Colonic mucosa (tissue), 4 donors: ENCODE data around the gene WNT9A. TPM values are rescaled to one million over a fixed set of nuclear protein-coding genes. Genes with fewer than 3 reads are reported as not detected.

Experiments
- DNase-seq: peaks from one replicate; pipeline ENCODE4 v3.0.0-alpha.2; 2020
- H3K27ac ChIP-seq: fragments of 200-600 bp; one replicate; pipeline ENCODE4 v1.8.0; 2021
- H3K27me3 ChIP-seq: fragments of 200-600 bp; one replicate; pipeline ENCODE4 v1.8.0; 2021
- H3K36me3 ChIP-seq: fragments of 200-600 bp; one replicate; pipeline ENCODE4 v1.8.0; 2021
- H3K4me1 ChIP-seq: fragments of 200-600 bp; one replicate; pipeline ENCODE4 v1.8.0; 2021; ENCODE audit warnings: mild to moderate bottlenecking
- H3K4me3 ChIP-seq: fragments of 200-600 bp; one replicate; pipeline ENCODE4 v1.8.0; 2021
- H3K9ac ChIP-seq, 2 donors: one replicate each; pipeline ENCODE4 v1.7.0; 2013; ENCODE audit warnings: control low read depth in 2 of 2, low read depth in 2 of 2, low read length in 2 of 2
- H3K9me3 ChIP-seq: fragments of 200-600 bp; one replicate; pipeline ENCODE4 v1.8.0; 2021
- intact Hi-C: fragments of 100-400 bp; cut with DNase I; formaldehyde crosslinking; loops from one replicate; pipeline ENCODE4 v1.14.1; 2022
- total RNA-seq, 2 donors: library from RNA; stranded (reverse); fragmentation: NEBNext Ultra II Directional in 1 of 2; extraction: Animal tissue kit (Norgen Biotek cat#: 25700) in 1 of 2; gene quantifications; one replicate each; pipeline ENCODE4 v1.2.1, GENCODE V29; 2021
- TF ChIP-seq, protein P1 (sequence below): fragments of 200-600 bp; IDR thresholded peaks from one replicate; pipeline ENCODE4 v1.8.0; 2022; ENCODE audit warnings: antibody characterized with exemption, mild to moderate bottlenecking
- donor health status: healthy.
- donor health status: DM: no; HTN: no; CAD: no.
- donor health status: DM: no; HTN: no; CAD: no.

Gene WNT9A
- total RNA-seq, 2 donors from 2014 or later, result 2.6 to 3.3 TPM

DNA sequence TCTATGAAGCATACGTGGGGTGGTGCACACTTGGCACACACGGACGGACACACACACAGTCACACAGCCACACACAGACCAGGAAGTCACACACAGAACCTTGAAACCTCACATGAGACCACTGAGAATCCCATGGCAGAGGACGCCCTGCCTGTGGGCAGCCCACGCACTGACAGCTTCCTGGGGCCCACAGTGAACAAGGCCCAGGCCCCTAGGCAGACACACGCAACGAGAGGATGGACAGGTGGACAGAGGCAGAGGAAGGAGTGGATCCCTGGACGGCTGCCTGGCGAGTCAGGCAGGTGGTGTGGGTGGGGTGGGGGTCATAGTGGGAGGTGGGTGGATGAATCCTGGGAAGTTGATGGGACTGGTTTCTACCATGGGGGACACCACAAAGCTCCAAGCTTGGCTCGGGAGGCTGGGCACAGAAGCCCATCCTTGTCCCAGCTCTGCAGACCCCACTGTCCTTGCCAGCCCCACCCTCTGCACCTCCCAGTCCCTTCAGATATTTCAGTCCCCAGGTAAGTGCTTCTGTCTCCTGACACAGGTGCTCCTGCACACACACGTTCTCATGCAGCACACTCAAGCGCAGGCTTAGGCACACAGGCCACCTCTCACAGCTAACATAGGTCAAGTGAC, 49.1 kb downstream of the WNT9A start:
- intact Hi-C loops, result no loop called here
- H3K27me3 ChIP-seq, result no peaks in the 10 kb centered on the region
- no peak overlapping the region for H3K27ac ChIP-seq
- DNase-seq, result no peak
- H3K4me1 ChIP-seq, result no peaks in the 10 kb centered on the region
- no peak overlapping the region for H3K9ac ChIP-seq
- H3K36me3 ChIP-seq, result no peaks in the 10 kb centered on the region
- no peak overlapping the region for H3K4me3 ChIP-seq
- no peaks in the 10 kb centered on the region for H3K9me3 ChIP-seq
- TF ChIP-seq, protein P1, sequence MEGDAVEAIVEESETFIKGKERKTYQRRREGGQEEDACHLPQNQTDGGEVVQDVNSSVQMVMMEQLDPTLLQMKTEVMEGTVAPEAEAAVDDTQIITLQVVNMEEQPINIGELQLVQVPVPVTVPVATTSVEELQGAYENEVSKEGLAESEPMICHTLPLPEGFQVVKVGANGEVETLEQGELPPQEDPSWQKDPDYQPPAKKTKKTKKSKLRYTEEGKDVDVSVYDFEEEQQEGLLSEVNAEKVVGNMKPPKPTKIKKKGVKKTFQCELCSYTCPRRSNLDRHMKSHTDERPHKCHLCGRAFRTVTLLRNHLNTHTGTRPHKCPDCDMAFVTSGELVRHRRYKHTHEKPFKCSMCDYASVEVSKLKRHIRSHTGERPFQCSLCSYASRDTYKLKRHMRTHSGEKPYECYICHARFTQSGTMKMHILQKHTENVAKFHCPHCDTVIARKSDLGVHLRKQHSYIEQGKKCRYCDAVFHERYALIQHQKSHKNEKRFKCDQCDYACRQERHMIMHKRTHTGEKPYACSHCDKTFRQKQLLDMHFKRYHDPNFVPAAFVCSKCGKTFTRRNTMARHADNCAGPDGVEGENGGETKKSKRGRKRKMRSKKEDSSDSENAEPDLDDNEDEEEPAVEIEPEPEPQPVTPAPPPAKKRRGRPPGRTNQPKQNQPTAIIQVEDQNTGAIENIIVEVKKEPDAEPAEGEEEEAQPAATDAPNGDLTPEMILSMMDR, result no peak

DNA sequence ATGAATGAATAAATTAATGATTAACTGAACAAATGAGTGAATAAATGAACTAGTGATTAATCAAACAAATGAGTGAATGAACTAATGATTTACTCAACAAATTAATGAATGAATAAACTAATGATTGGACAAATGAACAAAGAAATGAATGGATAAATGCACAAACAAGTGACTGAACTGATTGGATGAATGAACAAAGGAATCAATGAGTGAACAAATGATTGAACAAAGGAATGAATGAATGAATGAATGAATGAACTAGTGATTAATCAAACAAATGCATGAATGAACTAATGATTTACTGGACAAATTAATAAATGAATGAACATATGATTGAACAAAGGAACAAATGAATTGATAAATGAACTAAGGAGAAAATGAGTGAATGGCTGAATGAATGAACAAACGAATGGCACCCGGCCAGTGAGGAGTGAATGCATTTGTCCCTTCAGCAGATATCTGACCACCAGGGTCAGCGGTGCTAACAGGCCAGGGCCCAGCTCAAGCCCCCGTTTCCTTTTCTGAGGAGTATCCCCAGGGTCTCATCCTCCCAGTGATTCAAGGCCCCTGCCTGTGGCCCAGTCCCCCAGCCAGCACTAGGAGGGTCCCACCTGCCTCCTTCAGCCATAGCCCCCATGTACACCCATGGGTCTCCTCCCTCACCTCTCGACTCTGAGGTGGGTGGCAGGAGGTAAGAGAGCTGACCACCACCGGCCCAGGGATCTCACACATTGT, 49.9 kb downstream of the WNT9A start:
- Histone ChIP-seq H3K4me3 (no peak overlapping the region), H3K36me3 (no peaks in the 10 kb centered on the region), H3K27me3 (no peaks in the 10 kb centered on the region), H3K9me3 (no peaks in the 10 kb centered on the region), H3K27ac (no peak overlapping the region), H3K9ac (no peak overlapping the region), H3K4me1 (no peaks in the 10 kb centered on the region)
- no peak for DNase-seq
- TF ChIP-seq, protein P1, result no peak
- intact Hi-C loops, result no loop called here

DNA sequence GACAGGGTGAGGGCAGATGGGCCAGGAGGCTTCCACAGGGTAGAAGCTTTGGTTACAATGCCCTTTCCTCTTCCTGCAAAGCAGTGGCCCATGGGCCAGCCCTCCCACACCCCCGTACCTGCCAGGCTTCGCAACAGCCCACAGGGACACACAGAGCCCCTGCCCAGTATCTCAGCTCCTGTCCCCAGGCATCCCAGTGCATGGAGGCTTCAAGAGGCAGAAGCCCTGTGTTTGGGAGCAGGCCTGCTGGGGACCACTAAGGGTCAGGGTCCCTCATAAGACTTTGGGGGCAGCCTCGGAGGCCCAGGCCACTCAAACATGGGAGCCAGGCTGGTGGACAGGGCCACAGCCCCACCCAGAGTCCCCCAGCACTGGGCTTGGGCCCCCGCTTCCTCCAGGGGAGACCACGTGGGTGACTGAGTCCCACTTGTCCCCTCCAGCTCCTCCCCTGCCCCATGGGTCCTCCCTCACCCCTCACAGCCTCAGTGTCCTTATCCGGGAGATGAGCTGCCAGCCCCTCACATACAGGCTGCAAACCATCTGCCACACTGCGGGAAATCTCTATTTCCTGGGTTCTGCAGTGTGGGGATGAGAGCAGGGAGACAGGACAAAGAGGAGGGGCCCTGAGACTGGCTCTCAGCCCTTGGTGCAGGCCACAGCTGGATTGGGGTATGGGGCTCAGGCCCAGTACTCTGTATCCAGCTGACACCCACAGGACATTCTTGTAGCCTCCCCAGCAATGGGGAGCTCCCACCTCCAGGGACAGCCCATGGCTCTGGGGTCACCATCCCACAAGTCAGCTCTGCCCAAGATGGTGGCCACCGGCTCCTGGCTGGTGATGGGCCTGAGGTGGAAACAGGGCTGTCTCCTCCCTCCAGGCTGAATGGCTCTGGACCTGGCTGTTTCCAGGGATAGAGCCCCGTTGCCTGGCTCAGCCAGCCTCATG, 50.7 kb downstream of the WNT9A start:
- no peaks in the 10 kb centered on the region for H3K4me1 ChIP-seq
- intact Hi-C loops, result no loop called here
- no peaks in the 10 kb centered on the region for H3K27me3 ChIP-seq
- no peaks in the 10 kb centered on the region for H3K9me3 ChIP-seq
- H3K9ac ChIP-seq, result no peak overlapping the region
- H3K27ac ChIP-seq, result no peak overlapping the region
- no peak overlapping the region for H3K4me3 ChIP-seq
- DNase-seq, result no peak
- TF ChIP-seq, protein P1, result no peak
- no peaks in the 10 kb centered on the region for H3K36me3 ChIP-seq

DNA sequence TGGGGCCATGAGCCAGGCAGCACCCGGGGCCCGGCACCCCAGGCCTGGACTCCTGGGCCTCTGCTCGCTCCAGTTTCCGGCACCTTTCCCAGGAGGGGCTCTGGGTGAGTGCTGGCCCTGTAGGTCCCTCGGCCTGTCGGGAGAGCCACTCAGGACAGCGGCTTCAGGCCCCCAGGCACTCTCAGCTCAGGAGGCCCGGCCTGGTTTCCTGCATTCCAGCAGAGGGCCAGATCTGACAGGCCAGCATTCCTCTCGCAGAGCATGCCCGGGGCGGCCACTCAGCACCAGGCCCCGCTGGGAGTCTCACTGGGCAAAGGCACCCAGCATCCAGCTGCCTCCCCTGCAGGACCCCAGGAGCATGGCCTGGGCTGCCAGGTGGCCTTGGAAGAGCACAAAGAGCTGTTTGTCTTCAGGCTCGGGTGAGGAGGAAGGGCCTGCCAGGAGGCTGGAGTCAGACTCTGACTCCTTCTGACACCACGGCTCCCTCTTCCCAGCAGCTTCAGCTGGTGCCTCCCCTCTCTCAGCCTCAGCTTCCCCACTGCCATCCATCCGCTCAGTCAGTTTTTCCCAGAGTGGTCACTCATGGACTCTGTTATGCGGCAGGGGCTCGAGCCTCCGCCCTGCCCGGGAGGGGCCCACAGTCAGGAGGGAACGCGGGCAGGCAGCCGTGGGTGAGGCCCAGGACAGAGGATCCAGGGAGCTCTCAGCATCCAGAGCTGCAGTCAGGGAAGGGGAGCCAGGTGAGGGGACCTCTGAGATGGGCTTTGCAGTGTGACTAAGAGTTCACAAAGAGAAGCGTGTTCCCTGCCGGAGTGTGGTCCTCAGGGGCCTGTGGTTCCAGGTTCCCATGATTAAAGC, 51.7 kb downstream of the WNT9A start:
- no peaks in the 10 kb centered on the region for H3K36me3 ChIP-seq
- H3K4me1 ChIP-seq, result no peaks in the 10 kb centered on the region
- intact Hi-C loops, result no loop called here
- H3K27me3 ChIP-seq, result no peaks in the 10 kb centered on the region
- no peak overlapping the region for H3K4me3 ChIP-seq
- H3K9ac ChIP-seq, result no peak overlapping the region
- H3K27ac ChIP-seq, result no peak overlapping the region
- no peaks in the 10 kb centered on the region for H3K9me3 ChIP-seq
- TF ChIP-seq, protein P1, result no peak
- DNase-seq, result no peak
